AML-193 (cell line): ENCODE data around the gene CRY2.
"Not testable (repeated sequence)": the region's sequence is repeated elsewhere in the genome, so short reads cannot be mapped to it uniquely, and the experiment has no call there.

Experiments used
- DNase-seq, 2 experiments: peaks; one replicate each; lab custom pipeline; 2025; lab: John Stamatoyannopoulos, UW

The CRY2 gene

GRCh38 chr11:45811571-45812290 is 35.5 kb upstream of the CRY2 start:
- DNase-seq = no peak

GRCh38 chr11:45812581-45813548 is 34.4 kb upstream of the CRY2 start:
- no peak for DNase-seq

- DNase-seq = no peak
Measured at GRCh38 chr11:45815747-45816146, 31.5 kb upstream of the CRY2 start.

- DNase-seq = no peak
Measured at GRCh38 chr11:45816614-45817013, 30.7 kb upstream of the CRY2 start.

- no peak for DNase-seq
Measured at GRCh38 chr11:45817191-45817590, 30.1 kb upstream of the CRY2 start.

GRCh38 chr11:45818961-45819605 is 28.2 kb upstream of the CRY2 start:
- no peak for DNase-seq

GRCh38 chr11:45820211-45820857 is 26.9 kb upstream of the CRY2 start:
- DNase-seq = no peak

GRCh38 chr11:45826492-45826891 is 20.8 kb upstream of the CRY2 start:
- DNase-seq = not testable (repeated sequence)

- DNase-seq = no peak
Measured at GRCh38 chr11:45827123-45827522, 20.2 kb upstream of the CRY2 start.

GRCh38 chr11:45828996-45829395 is 18.3 kb upstream of the CRY2 start:
- no peak for DNase-seq

GRCh38 chr11:45830596-45830995 is 16.7 kb upstream of the CRY2 start:
- no peak for DNase-seq

- DNase-seq = no peak
Measured at GRCh38 chr11:45832811-45833441, 14.3 kb upstream of the CRY2 start.

GRCh38 chr11:45833761-45834160 is 13.5 kb upstream of the CRY2 start:
- no peak for DNase-seq

GRCh38 chr11:45834298-45834756 is 12.9 kb upstream of the CRY2 start:
- DNase-seq = peak; percentile 66

GRCh38 chr11:45839204-45839603 is 8.1 kb upstream of the CRY2 start:
- DNase-seq = no peak

- not testable (repeated sequence) for DNase-seq
Measured at GRCh38 chr11:45840251-45840650, 7.0 kb upstream of the CRY2 start.

- DNase-seq = peak; percentile 84 to 91
Measured at GRCh38 chr11:45843158-45843924, 3.9 kb upstream of the CRY2 start.

GRCh38 chr11:45844822-45845578 is 2.3 kb upstream of the CRY2 start:
- DNase-seq = peak in 1 of 2 experiments; percentile 17

GRCh38 chr11:45846174-45846675 is 1.1 kb upstream of the CRY2 start:
- DNase-seq = no peak

GRCh38 chr11:45847911-45848316 is 639 bp downstream of the CRY2 start:
- DNase-seq = peak; percentile 21 to 22
